ENCODE measurements around the gene TRPM3.

Gene TRPM3

DNA sequence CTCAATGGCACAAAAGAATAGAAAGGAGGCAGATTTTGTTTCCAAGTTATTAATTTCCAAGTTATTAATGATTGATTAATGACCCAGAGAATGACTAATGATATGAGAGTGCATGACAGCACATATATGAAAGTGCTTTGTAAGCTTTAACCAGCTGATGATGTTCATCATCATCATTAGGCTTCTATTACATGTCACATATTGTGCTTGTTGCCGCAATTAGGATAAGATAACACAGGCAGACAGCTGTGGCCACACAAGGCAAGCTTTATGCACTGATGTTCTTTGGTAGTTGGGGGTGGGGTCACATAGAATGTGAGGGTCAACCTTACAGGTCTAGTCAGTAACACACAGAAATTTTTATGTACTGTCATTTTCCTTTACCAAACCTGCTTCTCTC lies 219.7 kb downstream of the TRPM3 start:
- H3K9ac ChIP-seq (ENCODE audit: low read length) = no peak overlapping the region
- TF ChIP-seq, protein P1, sequence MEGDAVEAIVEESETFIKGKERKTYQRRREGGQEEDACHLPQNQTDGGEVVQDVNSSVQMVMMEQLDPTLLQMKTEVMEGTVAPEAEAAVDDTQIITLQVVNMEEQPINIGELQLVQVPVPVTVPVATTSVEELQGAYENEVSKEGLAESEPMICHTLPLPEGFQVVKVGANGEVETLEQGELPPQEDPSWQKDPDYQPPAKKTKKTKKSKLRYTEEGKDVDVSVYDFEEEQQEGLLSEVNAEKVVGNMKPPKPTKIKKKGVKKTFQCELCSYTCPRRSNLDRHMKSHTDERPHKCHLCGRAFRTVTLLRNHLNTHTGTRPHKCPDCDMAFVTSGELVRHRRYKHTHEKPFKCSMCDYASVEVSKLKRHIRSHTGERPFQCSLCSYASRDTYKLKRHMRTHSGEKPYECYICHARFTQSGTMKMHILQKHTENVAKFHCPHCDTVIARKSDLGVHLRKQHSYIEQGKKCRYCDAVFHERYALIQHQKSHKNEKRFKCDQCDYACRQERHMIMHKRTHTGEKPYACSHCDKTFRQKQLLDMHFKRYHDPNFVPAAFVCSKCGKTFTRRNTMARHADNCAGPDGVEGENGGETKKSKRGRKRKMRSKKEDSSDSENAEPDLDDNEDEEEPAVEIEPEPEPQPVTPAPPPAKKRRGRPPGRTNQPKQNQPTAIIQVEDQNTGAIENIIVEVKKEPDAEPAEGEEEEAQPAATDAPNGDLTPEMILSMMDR (IDR thresholded peaks at IDR 0.05; ENCODE audit: low read depth, low read length) = no peak
- no peak for TF ChIP-seq EZH2phosphoT487 (IDR thresholded peaks at IDR 0.05; ENCODE audit: low read depth)
- no peak overlapping the region for H3K4me2 ChIP-seq (ENCODE audit: low read length)
- H2AFZ ChIP-seq (ENCODE audit: low read depth, low read length) = no peak overlapping the region
- no peaks in the 10 kb centered on the region for H3K79me2 ChIP-seq (ENCODE audit: low read length)
- H3K9me3 ChIP-seq (ENCODE audit: insufficient read depth, low read length) = no peaks in the 10 kb centered on the region
- H3K27me3 ChIP-seq (ENCODE audit: low read depth, low read length) = peaks cover 22% of the 10 kb centered on the region
- H3K4me3 ChIP-seq (ENCODE audit: low read length) = no peak overlapping the region
- H3K4me1 ChIP-seq (ENCODE audit: low read length) = no peaks in the 10 kb centered on the region
- no peak overlapping the region for H3K27ac ChIP-seq (ENCODE audit: low read length)
- no peaks in the 10 kb centered on the region for H3K36me3 ChIP-seq (replicated peaks; ENCODE audit: low read depth, low read length)
- no peaks in the 10 kb centered on the region for H4K20me1 ChIP-seq (ENCODE audit: insufficient read depth, low read length)

GRCh38 chr9:70901013-70901412 lies 220.4 kb downstream of the TRPM3 start:
- no peaks in the 10 kb centered on the region for H3K79me2 ChIP-seq (ENCODE audit: low read length)
- peaks cover 22% of the 10 kb centered on the region for H3K27me3 ChIP-seq (ENCODE audit: low read depth, low read length)
- no peak overlapping the region for H3K9ac ChIP-seq (ENCODE audit: low read length)
- no peaks in the 10 kb centered on the region for H3K4me1 ChIP-seq (ENCODE audit: low read length)
- no peak overlapping the region for H2AFZ ChIP-seq (ENCODE audit: low read depth, low read length)
- H3K4me3 ChIP-seq (ENCODE audit: low read length) = no peak overlapping the region
- H3K4me2 ChIP-seq (ENCODE audit: low read length) = no peak overlapping the region
- no peak overlapping the region for H3K27ac ChIP-seq (ENCODE audit: low read length)
- H3K9me3 ChIP-seq (ENCODE audit: insufficient read depth, low read length) = no peaks in the 10 kb centered on the region
- no peaks in the 10 kb centered on the region for H4K20me1 ChIP-seq (ENCODE audit: insufficient read depth, low read length)
- TF ChIP-seq EZH2phosphoT487 (IDR thresholded peaks at IDR 0.05; ENCODE audit: low read depth) = no peak
- TF ChIP-seq, protein P1 (IDR thresholded peaks at IDR 0.05; ENCODE audit: low read depth, low read length) = no peak
- no peaks in the 10 kb centered on the region for H3K36me3 ChIP-seq (replicated peaks; ENCODE audit: low read depth, low read length)

- Histone ChIP-seq H3K27ac (ENCODE audit: low read length) (no peak overlapping the region), H3K4me3 (ENCODE audit: low read length) (no peak overlapping the region), H3K4me2 (ENCODE audit: low read length) (no peak overlapping the region), H4K20me1 (ENCODE audit: insufficient read depth, low read length) (no peaks in the 10 kb centered on the region), H3K9ac (ENCODE audit: low read length) (no peak overlapping the region), H3K9me3 (ENCODE audit: insufficient read depth, low read length) (no peaks in the 10 kb centered on the region), H3K27me3 (ENCODE audit: low read depth, low read length) (no peaks in the 10 kb centered on the region), H3K36me3 (replicated peaks; ENCODE audit: low read depth, low read length) (no peaks in the 10 kb centered on the region), H3K4me1 (ENCODE audit: low read length) (no peaks in the 10 kb centered on the region), H2AFZ (ENCODE audit: low read depth, low read length) (no peak overlapping the region), H3K79me2 (ENCODE audit: low read length) (no peaks in the 10 kb centered on the region)
- TF ChIP-seq EZH2phosphoT487 (IDR thresholded peaks at IDR 0.05; ENCODE audit: low read depth) = no peak
- TF ChIP-seq, protein P1 (IDR thresholded peaks at IDR 0.05; ENCODE audit: low read depth, low read length) = no peak
These were observed 227.8 kb downstream of the TRPM3 start for GRCh38 chr9:70893580-70894122.

- TF ChIP-seq, protein P1 (IDR thresholded peaks at IDR 0.05; ENCODE audit: low read depth, low read length) = no peak
- no peak for TF ChIP-seq EZH2phosphoT487 (IDR thresholded peaks at IDR 0.05; ENCODE audit: low read depth)
- H3K27me3 ChIP-seq (ENCODE audit: low read depth, low read length) = no peaks in the 10 kb centered on the region
- H3K4me3 ChIP-seq (ENCODE audit: low read length) = no peak overlapping the region
- no peaks in the 10 kb centered on the region for H3K9me3 ChIP-seq (ENCODE audit: insufficient read depth, low read length)
- no peak overlapping the region for H3K4me2 ChIP-seq (ENCODE audit: low read length)
- H3K4me1 ChIP-seq (ENCODE audit: low read length) = no peaks in the 10 kb centered on the region
- no peaks in the 10 kb centered on the region for H4K20me1 ChIP-seq (ENCODE audit: insufficient read depth, low read length)
- H3K79me2 ChIP-seq (ENCODE audit: low read length) = no peaks in the 10 kb centered on the region
- no peak overlapping the region for H2AFZ ChIP-seq (ENCODE audit: low read depth, low read length)
- no peak overlapping the region for H3K9ac ChIP-seq (ENCODE audit: low read length)
- no peak overlapping the region for H3K27ac ChIP-seq (ENCODE audit: low read length)
- H3K36me3 ChIP-seq (replicated peaks; ENCODE audit: low read depth, low read length) = no peaks in the 10 kb centered on the region
These were observed 232.9 kb downstream of the TRPM3 start for GRCh38 chr9:70888471-70888870.

All from OCI-LY3 (cell line).